Suprapubic skin (tissue), 4 donors: ENCODE data around the gene PUS10. TPM values are rescaled to one million over a fixed set of nuclear protein-coding genes. Genes with fewer than 3 reads are reported as not detected.
"Not testable (repeated sequence)": the region's sequence is repeated elsewhere in the genome, so short reads cannot be mapped to it uniquely, and the experiment has no call there.

ENCODE experiments used
- DNase-seq, 2 donors: peaks; one replicate each; pipeline ENCODE4 v3.0.0-alpha.2; 2019; ENCODE audit warnings: low spot score in 2 of 2
- H3K27ac ChIP-seq: fragments of 200-600 bp; sonication (generic); one replicate; pipeline ENCODE4 v1.5.1; 2019
- H3K27me3 ChIP-seq: fragments of 200-600 bp; sonication (generic); one replicate; pipeline ENCODE4 v1.5.1; 2019
- H3K36me3 ChIP-seq: fragments of 200-600 bp; sonication (generic); one replicate; pipeline ENCODE4 v1.5.1; 2019
- H3K4me1 ChIP-seq: fragments of 200-600 bp; sonication (generic); one replicate; pipeline ENCODE4 v1.5.1; 2019
- H3K4me3 ChIP-seq: fragments of 200-600 bp; sonication (generic); one replicate; pipeline ENCODE4 v1.5.1; 2019; ENCODE audit warnings: mild to moderate bottlenecking
- H3K9me3 ChIP-seq: fragments of 200-600 bp; sonication (generic); one replicate; pipeline ENCODE4 v1.5.1; 2019
- EP300 ChIP-seq: sonication (generic); formaldehyde crosslinking; IDR thresholded peaks from one replicate; pipeline ENCODE4 v1.6.1; 2017; ENCODE audit warnings: antibody characterized with exemption
- POLR2A ChIP-seq, 2 donors: fragments of 450-650 bp; IDR thresholded peaks; one replicate each; pipeline ENCODE4 v1.6.1; 2017; ENCODE audit warnings: antibody characterized with exemption in 2 of 2, mild to moderate bottlenecking in 2 of 2, moderate library complexity in 2 of 2
- POLR2AphosphoS5 ChIP-seq, 3 donors: sonication (generic); formaldehyde crosslinking; IDR thresholded peaks; one replicate each; pipeline ENCODE4 v1.6.1; 2017; ENCODE audit warnings: antibody characterized with exemption in 3 of 3
- WGBS: methylation state at CpG from one replicate; pipeline ENCODE4 v1.1.5; 2018; 5-methylcytosine and 5-hydroxymethylcytosine counted together
- total RNA-seq, 4 donors: library from RNA; depleted of rRNA; stranded (reverse); fragments of >200 nt; gene quantifications; one replicate each; pipeline ENCODE4 v1.1.0, GENCODE V29; 2016
- TF ChIP-seq, protein P1 (sequence below), 2 donors: fragments of 200-600 bp in 1 of 2; fragments of 450-650 bp in 1 of 2; sonication (generic) in 1 of 2; IDR thresholded peaks; one replicate each; pipeline ENCODE4 v1.5.1; 2016 to 2019; ENCODE audit warnings: antibody characterized with exemption in 2 of 2, mild to moderate bottlenecking in 1 of 2, moderate library complexity in 1 of 2

Gene PUS10
- total RNA-seq, 4 donors from 2014 or later: 3.3 to 14.0 (median 6.6) TPM

GRCh38 chr2:60934165-60934722 is 83.8 kb downstream of the PUS10 start:
- peak overlapping the region; percentile 5 for H3K4me3 ChIP-seq
- peaks cover 17% of the 10 kb centered on the region for H3K36me3 ChIP-seq
- peak overlapping the region; percentile 24 for H3K27ac ChIP-seq
- H3K4me1 ChIP-seq: peaks cover 14% of the 10 kb centered on the region
- no peaks in the 10 kb centered on the region for H3K9me3 ChIP-seq
- H3K27me3 ChIP-seq: no peaks in the 10 kb centered on the region
- DNase-seq: no peak
- 29% methylated on average over 2 of the region's 2 CpGs for WGBS
- no peak for TF ChIP-seq POLR2AphosphoS5 (IDR thresholded peaks at IDR 0.05)
- TF ChIP-seq, protein P1, sequence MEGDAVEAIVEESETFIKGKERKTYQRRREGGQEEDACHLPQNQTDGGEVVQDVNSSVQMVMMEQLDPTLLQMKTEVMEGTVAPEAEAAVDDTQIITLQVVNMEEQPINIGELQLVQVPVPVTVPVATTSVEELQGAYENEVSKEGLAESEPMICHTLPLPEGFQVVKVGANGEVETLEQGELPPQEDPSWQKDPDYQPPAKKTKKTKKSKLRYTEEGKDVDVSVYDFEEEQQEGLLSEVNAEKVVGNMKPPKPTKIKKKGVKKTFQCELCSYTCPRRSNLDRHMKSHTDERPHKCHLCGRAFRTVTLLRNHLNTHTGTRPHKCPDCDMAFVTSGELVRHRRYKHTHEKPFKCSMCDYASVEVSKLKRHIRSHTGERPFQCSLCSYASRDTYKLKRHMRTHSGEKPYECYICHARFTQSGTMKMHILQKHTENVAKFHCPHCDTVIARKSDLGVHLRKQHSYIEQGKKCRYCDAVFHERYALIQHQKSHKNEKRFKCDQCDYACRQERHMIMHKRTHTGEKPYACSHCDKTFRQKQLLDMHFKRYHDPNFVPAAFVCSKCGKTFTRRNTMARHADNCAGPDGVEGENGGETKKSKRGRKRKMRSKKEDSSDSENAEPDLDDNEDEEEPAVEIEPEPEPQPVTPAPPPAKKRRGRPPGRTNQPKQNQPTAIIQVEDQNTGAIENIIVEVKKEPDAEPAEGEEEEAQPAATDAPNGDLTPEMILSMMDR (IDR thresholded peaks at IDR 0.05): no peak
- TF ChIP-seq EP300: no peak
- no peak for TF ChIP-seq POLR2A (IDR thresholded peaks at IDR 0.05)

DNA sequence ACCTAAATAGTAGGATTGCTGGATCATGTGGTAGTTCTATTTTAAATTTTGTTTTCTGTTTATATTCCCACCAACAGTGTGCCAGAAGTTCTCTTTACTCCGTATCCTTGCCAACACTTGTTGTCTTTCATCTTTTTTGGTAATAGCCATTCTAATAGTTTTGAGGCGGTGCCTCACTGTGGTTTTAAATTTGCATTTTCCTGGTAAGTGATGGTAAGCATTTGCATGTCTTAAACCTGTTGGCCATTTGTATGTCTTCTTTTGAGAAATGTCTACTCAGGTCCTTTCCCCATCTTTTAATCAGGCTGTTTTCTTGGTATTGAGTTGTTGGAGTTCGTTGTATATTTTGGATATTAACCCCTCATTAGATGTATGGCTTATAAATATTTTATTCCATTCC is 85.1 kb downstream of the PUS10 start:
- WGBS: 89% methylated on average over 3 of the region's 3 CpGs
- Histone ChIP-seq H3K36me3 (peaks cover 13% of the 10 kb centered on the region), H3K27ac (no peak overlapping the region), H3K9me3 (no peaks in the 10 kb centered on the region), H3K4me3 (no peak overlapping the region), H3K27me3 (no peaks in the 10 kb centered on the region), H3K4me1 (peaks cover 14% of the 10 kb centered on the region)
- TF ChIP-seq EP300: no peak
- no peak for DNase-seq

GRCh38 chr2:60932061-60932460 is 86.0 kb downstream of the PUS10 start:
- H3K36me3 ChIP-seq, DNase-seq, H3K27me3 ChIP-seq, H3K27ac ChIP-seq, H3K9me3 ChIP-seq, H3K4me3 ChIP-seq: not testable (repeated sequence)
- H3K4me1 ChIP-seq: peaks cover 14% of the 10 kb centered on the region
- WGBS: 91% methylated on average over 5 of the region's 5 CpGs

DNA sequence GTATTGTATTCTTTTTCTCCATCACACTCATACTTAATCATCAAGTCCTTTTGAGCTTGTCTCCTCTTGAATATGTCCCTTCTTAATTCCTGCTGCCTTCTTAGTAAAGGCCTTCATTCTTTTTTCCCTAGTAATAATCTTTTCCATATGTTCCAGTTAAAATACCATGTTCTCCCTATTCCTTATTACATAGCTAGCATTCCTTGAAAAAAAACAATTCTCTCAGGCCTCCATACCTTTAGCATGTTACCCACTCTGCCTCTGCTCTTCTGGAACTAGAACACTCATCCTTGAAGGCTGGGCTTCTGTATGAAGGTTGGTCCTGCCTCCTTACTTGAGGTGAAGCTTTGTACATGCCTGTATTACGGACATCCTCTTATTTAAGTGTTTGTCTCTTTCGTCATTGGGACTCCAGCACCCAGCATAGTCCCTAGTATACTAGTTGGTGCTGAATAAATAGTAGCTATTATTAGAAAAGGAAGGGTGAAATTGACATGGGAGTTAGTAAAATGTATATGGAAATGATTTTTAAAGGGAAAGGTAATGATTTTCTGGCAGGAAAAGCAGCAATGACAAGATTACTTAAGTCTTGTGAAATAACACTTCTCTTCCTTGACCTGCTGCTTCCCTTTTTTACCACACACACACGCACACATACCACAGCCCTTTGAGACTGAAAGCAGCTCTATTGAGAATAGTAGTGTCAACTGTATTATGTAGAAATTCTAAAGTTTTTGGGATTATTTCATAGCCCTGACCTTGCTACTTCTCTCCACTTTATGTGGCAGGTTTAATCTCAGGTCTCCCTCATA is 91.1 kb downstream of the PUS10 start:
- WGBS: 82% methylated on average over 3 of the region's 3 CpGs
- Histone ChIP-seq H3K27me3 (no peaks in the 10 kb centered on the region), H3K27ac (no peak overlapping the region), H3K36me3 (peaks cover 36% of the 10 kb centered on the region), H3K4me3 (no peak overlapping the region), H3K4me1 (peaks cover 4% of the 10 kb centered on the region), H3K9me3 (no peaks in the 10 kb centered on the region)
- DNase-seq: no peak
- TF ChIP-seq EP300: no peak
- no peak for TF ChIP-seq POLR2A (IDR thresholded peaks at IDR 0.05)
- TF ChIP-seq, protein P1 (IDR thresholded peaks at IDR 0.05): no peak
- no peak for TF ChIP-seq POLR2AphosphoS5 (IDR thresholded peaks at IDR 0.05)

DNA sequence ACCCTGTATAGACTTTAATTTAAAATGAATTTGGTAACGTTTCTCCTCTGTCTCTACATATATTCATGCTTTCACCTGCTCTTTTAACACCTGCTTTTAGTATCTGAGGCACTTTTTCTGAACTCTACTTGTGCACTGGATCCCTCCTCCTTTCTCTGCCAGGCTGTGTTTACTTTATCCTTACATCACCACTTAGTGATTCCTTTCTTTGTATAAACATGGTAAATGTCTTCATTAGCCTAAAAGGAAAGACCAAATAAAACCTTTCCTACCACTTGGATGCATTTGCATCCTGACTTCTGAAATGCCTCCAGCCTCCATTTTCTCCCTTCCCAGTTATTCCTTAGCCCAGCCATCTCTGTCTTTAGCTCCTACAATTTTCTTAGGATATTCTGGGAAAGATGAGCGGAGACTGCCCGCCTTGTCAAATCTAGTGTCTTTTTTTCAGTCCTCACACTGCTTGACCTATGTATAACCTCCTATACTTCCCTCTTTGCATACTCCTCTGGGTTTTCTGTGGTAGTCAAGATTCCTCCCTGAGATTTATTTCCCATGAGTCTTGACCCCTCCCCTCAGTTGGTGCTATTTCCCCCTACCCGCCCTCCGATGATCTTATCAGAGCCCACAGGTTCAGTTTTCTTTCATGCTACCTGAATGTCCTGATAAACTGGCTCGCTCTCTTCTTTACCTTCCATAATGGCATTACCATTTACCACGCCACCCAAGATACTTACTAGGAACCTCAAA is 91.9 kb downstream of the PUS10 start:
- H3K36me3 ChIP-seq: peaks cover 37% of the 10 kb centered on the region

GRCh38 chr2:60907329-60907728 is 110.7 kb downstream of the PUS10 start:
- 89% methylated on average over 8 of the region's 8 CpGs for WGBS
- no peak overlapping the region for H3K4me3 ChIP-seq
- H3K36me3 ChIP-seq: peaks cover 46% of the 10 kb centered on the region
- peaks cover 7% of the 10 kb centered on the region for H3K4me1 ChIP-seq
- DNase-seq: no peak
- H3K9me3 ChIP-seq: no peaks in the 10 kb centered on the region
- H3K27me3 ChIP-seq: no peaks in the 10 kb centered on the region
- TF ChIP-seq, protein P1 (IDR thresholded peaks at IDR 0.05): no peak
- no peak for TF ChIP-seq EP300
- TF ChIP-seq POLR2A (IDR thresholded peaks at IDR 0.05): no peak
- no peak for TF ChIP-seq POLR2AphosphoS5 (IDR thresholded peaks at IDR 0.05)
- no peak overlapping the region for H3K27ac ChIP-seq

More for the DNA sequence above, 91.9 kb downstream of the PUS10 start:
- WGBS: 82% methylated on average over 7 of the region's 7 CpGs
- H3K27me3 ChIP-seq: no peaks in the 10 kb centered on the region
- TF ChIP-seq POLR2A (IDR thresholded peaks at IDR 0.05) (no peak), POLR2AphosphoS5 (IDR thresholded peaks at IDR 0.05) (no peak), EP300 (no peak)
- no peaks in the 10 kb centered on the region for H3K9me3 ChIP-seq
- H3K4me1 ChIP-seq: peaks cover 4% of the 10 kb centered on the region
- DNase-seq: no peak
- no peak overlapping the region for H3K4me3 ChIP-seq
- H3K27ac ChIP-seq: no peak overlapping the region
